ENCODE measurements around the gene RFFL. TPM values are rescaled to one million over a fixed set of nuclear protein-coding genes. Genes with fewer than 3 reads are reported as not detected.
"Not testable (repeated sequence)": the region's sequence is repeated elsewhere in the genome, so short reads cannot be mapped to it uniquely, and the experiment has no call there.

RFFL gene
- total RNA-seq: 10 to 100 TPM; 50.0 to 86.6 (median 75.9) TPM
- 48.2 TPM for total RNA-seq (2013)

- H3K36me3 Mint-ChIP-seq: peaks cover 11% of the 10 kb centered on the region
- H3K27me3 ChIP-seq (ENCODE audit: control insufficient read depth, insufficient read depth, low read length): no peaks in the 10 kb centered on the region
- no peaks in the 10 kb centered on the region for H3K27me3 Mint-ChIP-seq (ENCODE audit: low read depth in 2 of 2)
- ATAC-seq: peak; percentile 92 to 98 (median 95)
- H3K4me1 Mint-ChIP-seq: peaks cover 49 to 58% of the 10 kb centered on the region in 2 donors
- H3K27ac ChIP-seq (ENCODE audit: low read length): peak within 1 kb of the TSS; percentile 82
- peaks cover 16% of the 10 kb centered on the region for H3K4me1 ChIP-seq (ENCODE audit: control insufficient read depth, insufficient read depth, low read length)
- intact Hi-C loops (cut with micrococcal nuclease): loop anchor here (1.0 kb wide), 4 partner anchors 12 to 56 kb away; partner anchors contain the start of gene RAD51D
- no peak for TF ChIP-seq CTCF (IDR thresholded peaks at IDR 0.05)
- H3K9me3 Mint-ChIP-seq: no peaks in the 10 kb centered on the region
- H3K36me3 ChIP-seq (ENCODE audit: control insufficient read depth, insufficient read depth, low read length): peaks cover 6% of the 10 kb centered on the region
- no peaks in the 10 kb centered on the region for H3K9me3 ChIP-seq (ENCODE audit: control insufficient read depth, insufficient read depth, low read length)
- peak; percentile 78 to 96 for DNase-seq
- 0% methylated on average over 6 of the region's 6 CpGs for WGBS (ENCODE audit: insufficient coverage)
- H3K4me3 Mint-ChIP-seq: peak within 1 kb of the TSS; percentile 59
- H3K27ac Mint-ChIP-seq: peak within 1 kb of the TSS; percentile 98 to 99
- peak within 1 kb of the TSS; percentile 23 for H3K4me3 ChIP-seq (ENCODE audit: low read length)
Measured at GRCh38 chr17:35063514-35064223, at the start of gene RFFL. RFFL (minus strand) TSS chr17:35063707; CDS start chr17:35026553, 37,154 bp downstream.

- H3K4me3 ChIP-seq (ENCODE audit: low read length); H3K9me3 ChIP-seq (ENCODE audit: control insufficient read depth, insufficient read depth, low read length); intact Hi-C loops (cut with micrococcal nuclease); H3K9me3 Mint-ChIP-seq; H3K27ac Mint-ChIP-seq; H3K27me3 ChIP-seq (ENCODE audit: control insufficient read depth, insufficient read depth, low read length); H3K36me3 ChIP-seq (ENCODE audit: control insufficient read depth, insufficient read depth, low read length); H3K36me3 Mint-ChIP-seq; H3K27ac ChIP-seq (ENCODE audit: low read length); H3K27me3 Mint-ChIP-seq (ENCODE audit: low read depth in 2 of 2); H3K4me1 ChIP-seq (ENCODE audit: control insufficient read depth, insufficient read depth, low read length); H3K4me3 Mint-ChIP-seq; DNase-seq; ATAC-seq: not testable (repeated sequence)
- WGBS (ENCODE audit: insufficient coverage): 98% methylated on average over 17 of the region's 17 CpGs
- peaks cover 23 to 35% of the 10 kb centered on the region in 2 donors for H3K4me1 Mint-ChIP-seq
Measured at GRCh38 chr17:35110791-35111190, 47.3 kb upstream of the RFFL start.

- Mint-ChIP-seq H3K27ac (no peak overlapping the region), H3K36me3 (peaks cover 23% of the 10 kb centered on the region), H3K4me1 (peaks cover 12 to 13% of the 10 kb centered on the region in 2 donors), H3K4me3 (no peak overlapping the region), H3K9me3 (no peaks in the 10 kb centered on the region), H3K27me3 (ENCODE audit: low read depth in 2 of 2) (no peaks in the 10 kb centered on the region)
- DNase-seq (no peak), ATAC-seq (no peak)
- TF ChIP-seq CTCF (IDR thresholded peaks at IDR 0.05): no peak
- no peak overlapping the region for H3K27ac ChIP-seq (ENCODE audit: low read length)
- H3K27me3 ChIP-seq (ENCODE audit: control insufficient read depth, insufficient read depth, low read length): no peaks in the 10 kb centered on the region
- peaks cover 29% of the 10 kb centered on the region for H3K36me3 ChIP-seq (ENCODE audit: control insufficient read depth, insufficient read depth, low read length)
- no peaks in the 10 kb centered on the region for H3K9me3 ChIP-seq (ENCODE audit: control insufficient read depth, insufficient read depth, low read length)
- intact Hi-C loops (cut with micrococcal nuclease): no loop called here
- no peak overlapping the region for H3K4me3 ChIP-seq (ENCODE audit: low read length)
- peaks cover 6% of the 10 kb centered on the region for H3K4me1 ChIP-seq (ENCODE audit: control insufficient read depth, insufficient read depth, low read length)
- 100% methylated on average over 5 of the region's 5 CpGs for WGBS (ENCODE audit: insufficient coverage)
Measured at GRCh38 chr17:35104844-35105450, 41.4 kb upstream of the RFFL start.

- Histone ChIP-seq H3K9me3 (ENCODE audit: control insufficient read depth, insufficient read depth, low read length) (no peaks in the 10 kb centered on the region), H3K27ac (ENCODE audit: low read length) (no peak overlapping the region), H3K4me3 (ENCODE audit: low read length) (no peak overlapping the region), H3K36me3 (ENCODE audit: control insufficient read depth, insufficient read depth, low read length) (peaks cover 41% of the 10 kb centered on the region), H3K27me3 (ENCODE audit: control insufficient read depth, insufficient read depth, low read length) (no peaks in the 10 kb centered on the region), H3K4me1 (ENCODE audit: control insufficient read depth, insufficient read depth, low read length) (peaks cover 6% of the 10 kb centered on the region)
- intact Hi-C loops (cut with micrococcal nuclease): no loop called here
- DNase-seq (no peak), ATAC-seq (no peak)
- no peak for TF ChIP-seq CTCF (IDR thresholded peaks at IDR 0.05)
- no peak overlapping the region for H3K4me3 Mint-ChIP-seq
- no peaks in the 10 kb centered on the region for H3K9me3 Mint-ChIP-seq
- H3K27ac Mint-ChIP-seq: no peak overlapping the region
- peaks cover 32% of the 10 kb centered on the region for H3K36me3 Mint-ChIP-seq
- no peaks in the 10 kb centered on the region for H3K27me3 Mint-ChIP-seq (ENCODE audit: low read depth in 2 of 2)
- 92% methylated on average over 3 of the region's 5 CpGs for WGBS (ENCODE audit: insufficient coverage)
- peaks cover 5 to 13% of the 10 kb centered on the region in 2 donors for H3K4me1 Mint-ChIP-seq
Measured at GRCh38 chr17:35103271-35103670, 39.8 kb upstream of the RFFL start.

All from natural killer cell (primary cell).